ENCODE results near the gene UAP1L1.
"Not testable (repeated sequence)": the region's sequence is repeated elsewhere in the genome, so short reads cannot be mapped to it uniquely, and the experiment has no call there.

UAP1L1 gene

DNA sequence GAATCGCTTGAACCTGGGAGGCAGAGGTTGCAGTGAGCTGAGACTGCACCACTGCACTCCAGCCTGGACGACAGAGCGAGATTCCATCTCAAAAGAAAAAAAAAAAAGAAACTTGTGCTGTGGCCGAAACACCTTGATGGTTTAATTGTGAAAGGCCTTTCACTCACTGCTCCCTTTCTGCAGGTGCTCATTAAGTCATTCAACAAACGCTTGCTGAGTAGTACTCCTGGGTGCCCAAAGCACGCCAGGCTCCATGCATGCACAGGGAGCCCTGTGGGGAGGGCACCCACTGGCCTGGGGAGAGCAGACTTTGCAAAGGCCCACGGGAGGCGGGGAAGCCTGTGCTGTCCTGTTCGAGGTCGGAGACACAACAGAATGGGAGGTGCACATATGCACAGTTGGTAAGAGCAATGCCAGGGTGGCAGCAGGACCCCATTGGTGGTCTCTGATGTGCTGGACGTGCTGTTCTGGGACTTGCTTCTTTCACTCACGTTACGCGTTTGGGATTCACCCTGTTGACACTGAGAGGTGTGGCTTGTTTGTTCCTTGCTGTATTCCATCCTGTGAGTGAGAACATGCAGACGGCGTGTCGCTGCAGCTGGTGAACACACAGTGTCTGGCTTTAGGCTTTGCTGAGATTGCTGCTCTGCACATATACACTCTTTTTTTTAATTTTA, 20.4 kb upstream of the UAP1L1 start:
- no peak for DNase-seq (ENCODE audit: low read depth)

DNA sequence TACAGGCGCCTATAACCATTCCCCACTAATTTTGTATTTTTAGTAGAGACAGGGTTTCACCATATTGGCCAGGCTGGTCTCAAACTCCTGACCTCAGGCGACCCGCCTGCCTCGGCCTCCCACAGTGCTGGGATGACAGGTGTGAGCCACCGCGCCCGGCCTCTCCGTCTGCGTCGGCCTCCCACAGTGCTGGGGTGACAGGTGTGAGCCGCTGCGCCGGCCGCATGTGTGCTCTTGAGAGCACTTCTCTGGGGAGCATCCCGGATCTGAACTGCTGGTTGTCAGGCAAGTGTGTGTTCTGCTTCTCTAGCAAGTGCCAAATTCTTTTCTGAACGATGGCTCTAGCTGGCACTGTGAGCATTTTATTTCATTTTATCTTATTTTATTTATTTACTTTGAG, 19.8 kb upstream of the UAP1L1 start:
- no peak for DNase-seq (ENCODE audit: low read depth)

DNA sequence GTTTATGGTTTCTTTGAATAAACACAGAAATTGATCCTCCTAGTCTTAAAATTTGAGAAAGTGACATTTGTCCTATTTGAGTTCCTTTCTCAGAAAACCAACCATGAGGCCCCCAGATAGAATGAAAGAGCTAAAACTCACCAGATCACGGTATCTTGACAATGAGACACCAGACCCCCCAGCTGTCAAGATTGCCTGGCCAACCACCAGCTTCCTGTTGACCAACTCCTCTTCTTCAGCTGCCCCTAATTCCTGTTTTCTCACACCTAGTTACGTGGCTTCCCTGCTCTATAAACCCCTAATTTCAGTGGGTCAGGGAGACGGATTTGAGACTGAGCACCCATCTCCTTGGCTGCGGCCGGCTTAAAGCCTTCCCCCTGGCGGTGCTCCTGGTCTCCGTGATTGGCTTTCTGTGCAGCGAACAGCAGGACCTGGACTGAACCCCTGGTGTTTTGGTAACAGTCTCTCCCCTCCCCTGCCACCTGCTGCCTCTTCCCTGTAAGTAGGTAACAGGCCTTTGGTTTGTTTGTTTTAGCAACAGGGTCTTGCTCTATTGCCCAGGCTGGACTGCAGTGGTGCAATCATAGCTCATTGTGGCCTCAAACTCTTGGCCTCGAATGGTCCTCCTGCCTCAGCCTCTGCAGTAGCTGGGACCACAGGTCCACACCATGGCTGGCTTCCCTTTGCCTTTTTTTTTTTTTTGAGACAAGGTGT, 18.6 kb upstream of the UAP1L1 start:
- no peak for DNase-seq (ENCODE audit: low read depth)

DNA sequence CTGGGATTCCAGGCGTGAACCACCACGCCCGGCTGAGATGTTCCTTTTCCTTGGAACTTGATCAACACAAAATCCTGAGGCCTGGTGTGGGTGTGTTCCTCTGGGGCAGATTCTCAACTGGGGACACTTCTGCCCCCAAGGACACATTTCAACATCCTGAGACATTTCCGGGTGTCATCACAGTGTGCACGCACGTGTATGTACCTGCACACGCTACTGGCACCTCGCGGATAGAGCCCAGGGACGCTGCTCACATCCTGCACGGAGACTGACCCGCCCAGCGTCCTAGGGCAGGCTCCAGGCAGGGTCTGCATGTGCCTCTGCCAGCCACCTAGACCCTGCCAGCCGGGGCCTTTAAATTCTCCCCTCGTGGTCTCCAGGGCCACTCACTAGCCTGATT, 14.9 kb upstream of the UAP1L1 start:
- DNase-seq (ENCODE audit: low read depth) = no peak

DNA sequence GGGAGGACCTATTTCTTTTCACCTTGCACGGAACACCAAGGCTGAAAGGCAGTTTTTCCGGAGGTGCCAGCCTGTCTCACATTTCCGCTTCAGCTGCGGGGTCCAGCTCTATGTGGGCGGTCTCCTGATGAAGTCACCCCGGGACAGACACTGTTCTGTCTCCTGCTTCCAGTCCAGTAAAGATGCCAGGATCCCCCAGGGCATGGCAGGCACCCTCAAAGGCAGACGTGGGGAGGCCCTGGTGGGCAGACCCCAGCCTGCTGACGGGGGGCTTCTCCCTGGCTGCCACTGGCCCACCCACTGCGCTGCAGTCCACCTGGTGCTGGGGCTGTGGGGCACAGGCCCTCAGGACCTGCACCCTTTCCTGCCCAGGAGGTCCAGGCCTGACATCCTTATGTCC, 14.5 kb upstream of the UAP1L1 start:
- DNase-seq (ENCODE audit: low read depth) = not testable (repeated sequence)

DNA sequence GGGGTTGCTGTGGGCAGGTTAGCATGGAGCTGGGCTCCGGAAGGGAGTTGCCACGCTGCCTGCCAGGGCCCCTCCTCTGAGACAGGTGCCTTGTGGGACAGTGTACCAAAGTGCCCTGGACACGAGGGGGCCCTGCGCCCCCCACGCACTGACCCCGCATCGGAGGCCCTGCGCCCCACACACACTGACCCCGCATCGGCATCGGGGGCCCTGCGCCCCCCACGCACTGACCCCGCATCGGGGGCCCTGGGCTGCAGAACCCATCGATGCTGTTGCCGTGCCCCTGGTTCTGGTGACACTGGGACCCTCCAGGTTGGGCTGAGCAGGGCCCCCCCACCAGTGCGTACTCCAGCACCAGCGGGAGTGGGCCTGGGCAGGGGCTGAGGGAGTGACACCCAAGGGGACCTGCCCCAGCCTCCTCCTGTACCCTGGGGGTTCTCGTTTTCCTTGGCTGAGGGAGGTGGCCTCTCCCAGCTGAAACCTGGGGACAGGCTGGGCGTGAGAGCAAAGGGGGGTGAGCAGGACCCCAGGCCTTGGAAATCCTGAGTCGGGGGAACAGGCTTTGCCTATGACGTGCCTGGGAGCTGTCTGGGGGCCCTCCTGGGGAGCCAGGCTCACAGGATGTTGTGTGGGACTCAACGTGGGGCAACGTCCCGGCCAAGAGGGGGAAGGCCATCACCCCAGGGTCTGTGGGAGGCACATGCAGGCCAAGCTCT, 13.8 kb upstream of the UAP1L1 start:
- no peak for DNase-seq (ENCODE audit: low read depth)

DNA sequence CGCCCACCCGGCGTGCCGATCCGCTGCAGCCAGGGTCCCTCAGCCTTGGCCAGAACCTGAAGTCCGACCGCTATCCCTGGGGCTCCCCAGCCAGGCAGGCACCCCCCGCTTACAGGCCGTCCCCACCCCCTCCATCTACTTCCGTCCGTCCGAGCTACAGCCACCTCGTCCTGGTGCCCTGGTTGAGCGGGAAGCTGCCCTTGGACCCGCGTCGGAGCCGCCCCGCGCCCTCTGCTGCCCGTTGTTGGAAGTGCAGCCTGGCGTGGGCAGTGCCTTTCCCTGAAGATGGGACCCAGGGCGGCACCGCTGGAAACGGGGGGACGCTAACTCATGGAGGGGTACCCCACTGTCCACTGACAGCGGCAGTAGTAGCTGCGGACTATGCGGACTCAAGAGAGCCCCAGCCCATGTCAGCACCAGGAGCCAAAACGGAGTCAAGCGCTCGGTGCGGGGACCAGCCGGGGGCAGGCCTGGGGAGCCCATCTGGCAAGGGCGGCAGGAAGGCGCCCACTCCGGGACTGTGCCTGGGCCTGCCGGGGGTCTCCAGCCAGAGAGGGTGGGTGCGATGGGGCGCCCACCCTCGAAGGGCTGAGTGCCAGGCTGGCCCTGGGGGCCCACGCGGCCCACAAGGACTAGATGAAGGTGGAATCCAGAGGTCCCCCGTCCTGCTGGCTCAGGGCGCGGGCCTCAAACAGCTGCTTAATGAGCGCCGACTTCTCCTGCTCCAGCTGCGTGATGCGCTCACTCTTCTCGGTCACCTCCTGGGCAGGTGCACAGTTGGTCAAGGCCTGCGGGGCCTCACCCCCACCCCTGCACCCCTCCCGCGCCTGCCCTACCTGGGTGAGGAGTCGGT, 13.1 kb upstream of the UAP1L1 start:
- peak; percentile 40 for DNase-seq (ENCODE audit: low read depth)

DNA sequence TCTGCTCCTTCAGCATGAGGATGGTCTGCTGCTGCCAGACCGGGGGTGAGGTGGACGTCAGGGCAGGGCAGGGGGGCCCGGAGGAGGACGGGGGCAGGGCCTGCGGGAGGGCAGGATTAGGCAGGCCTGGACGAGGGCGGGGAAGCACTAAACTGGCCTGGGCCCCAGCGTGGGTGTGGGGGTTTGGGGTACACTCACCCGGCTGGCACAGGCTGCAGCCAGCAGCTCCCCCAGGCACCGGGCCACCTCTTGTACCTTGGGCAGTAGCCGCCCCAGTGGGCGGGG, 12.5 kb upstream of the UAP1L1 start:
- DNase-seq (ENCODE audit: low read depth) = no peak

DNA sequence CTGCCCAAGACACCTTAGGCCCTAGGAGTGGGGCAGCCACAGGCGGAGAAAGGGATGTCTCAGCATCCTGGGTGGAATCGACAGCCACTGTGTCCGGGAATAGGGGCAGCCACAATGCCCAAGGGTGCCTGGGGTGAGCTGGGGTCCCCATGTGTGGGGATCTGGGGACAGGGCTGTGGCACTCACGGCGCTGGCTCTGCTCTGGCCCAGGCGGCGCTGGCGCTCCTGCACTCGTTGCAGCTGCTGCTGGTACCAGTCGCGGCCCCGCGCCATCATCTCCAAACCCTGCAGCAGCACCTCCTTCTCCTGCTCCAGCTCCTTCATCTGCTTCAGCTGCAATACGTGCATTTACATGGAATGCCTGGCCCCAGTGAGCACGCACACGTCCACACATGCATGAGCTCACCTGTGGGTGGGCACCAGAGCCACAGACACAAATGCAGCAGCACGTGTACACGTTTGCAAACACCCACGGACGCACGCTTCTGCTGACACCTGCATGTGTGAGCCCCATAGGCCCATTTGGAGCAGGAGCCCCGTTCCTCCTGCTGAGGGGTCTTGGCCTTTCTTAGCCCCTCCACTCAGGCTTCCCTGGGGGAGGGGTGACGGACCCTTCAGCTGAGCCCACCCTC, 11.9 kb upstream of the UAP1L1 start:
- no peak for DNase-seq (ENCODE audit: low read depth)

DNA sequence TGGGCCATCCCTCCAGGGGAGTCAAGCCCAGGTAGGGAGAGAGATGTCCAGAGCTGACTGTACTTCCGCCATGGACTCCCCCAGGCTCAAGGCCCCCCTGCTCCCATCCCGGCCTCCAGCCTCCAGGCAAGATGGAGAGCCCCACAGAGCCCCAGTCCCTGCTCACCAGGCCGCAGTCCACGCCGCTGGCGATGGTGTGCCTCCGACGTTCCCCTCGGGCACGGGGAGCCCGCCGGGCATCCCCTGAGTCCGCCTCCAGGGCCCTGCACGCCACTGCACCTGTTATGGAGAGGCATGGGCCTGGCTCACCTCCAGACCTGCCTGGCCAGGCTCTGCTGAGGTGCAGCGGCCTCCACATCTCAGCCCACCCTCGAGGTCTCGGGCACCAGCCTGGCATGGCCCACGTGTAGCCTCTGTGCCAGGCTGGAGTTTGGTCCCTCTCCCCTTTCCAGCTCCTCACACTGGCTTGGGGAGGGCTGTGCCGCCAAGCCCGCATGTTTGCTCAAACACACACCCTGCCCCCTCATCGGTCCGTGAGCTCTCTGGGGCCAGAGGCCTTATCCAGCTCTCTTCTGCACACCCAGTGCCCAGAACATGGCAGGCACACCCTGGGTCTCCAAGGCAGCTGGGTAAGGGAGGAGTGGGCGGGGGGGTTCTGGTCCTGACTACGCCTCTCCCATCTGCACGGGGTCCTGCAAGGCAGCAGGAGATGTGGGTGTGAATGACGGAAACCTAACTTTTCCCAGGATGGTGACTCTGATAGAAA, 11.0 kb upstream of the UAP1L1 start:
- no peak for DNase-seq (ENCODE audit: low read depth)

DNA sequence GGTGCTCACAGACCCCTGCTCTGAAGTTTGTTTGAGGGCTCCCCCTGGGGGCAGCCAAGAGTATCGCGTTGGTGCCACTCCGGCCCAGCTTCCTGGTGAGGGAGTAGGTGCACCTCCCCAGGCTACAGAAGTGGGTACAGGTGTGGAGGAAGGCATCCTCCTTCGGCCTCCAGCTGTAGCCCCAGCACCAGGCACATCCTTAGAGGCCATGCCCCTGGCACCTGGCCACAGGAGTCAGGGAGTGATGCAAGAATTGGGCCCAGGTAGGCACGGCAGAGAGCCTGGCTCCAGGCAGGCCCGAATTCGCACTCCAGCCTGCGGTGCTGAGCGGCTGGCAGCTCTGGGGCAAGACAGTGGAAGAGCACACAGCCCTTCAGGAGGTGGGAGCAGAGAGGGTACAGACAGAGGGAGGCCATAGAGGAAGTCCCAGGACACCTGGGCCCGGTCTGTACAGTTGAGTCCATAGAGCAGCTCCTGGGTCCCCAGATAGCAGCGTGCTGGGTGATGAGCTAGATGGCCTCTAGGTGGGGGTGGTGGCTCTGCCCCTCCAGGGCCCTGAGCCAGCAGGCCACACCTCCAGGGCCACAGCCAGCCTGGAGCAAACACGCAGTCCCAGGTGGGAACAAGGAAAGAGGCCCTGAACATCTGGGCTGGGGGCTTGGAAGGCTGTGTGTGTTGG, 9.3 kb upstream of the UAP1L1 start:
- peak; percentile 78 for DNase-seq (ENCODE audit: low read depth)

DNA sequence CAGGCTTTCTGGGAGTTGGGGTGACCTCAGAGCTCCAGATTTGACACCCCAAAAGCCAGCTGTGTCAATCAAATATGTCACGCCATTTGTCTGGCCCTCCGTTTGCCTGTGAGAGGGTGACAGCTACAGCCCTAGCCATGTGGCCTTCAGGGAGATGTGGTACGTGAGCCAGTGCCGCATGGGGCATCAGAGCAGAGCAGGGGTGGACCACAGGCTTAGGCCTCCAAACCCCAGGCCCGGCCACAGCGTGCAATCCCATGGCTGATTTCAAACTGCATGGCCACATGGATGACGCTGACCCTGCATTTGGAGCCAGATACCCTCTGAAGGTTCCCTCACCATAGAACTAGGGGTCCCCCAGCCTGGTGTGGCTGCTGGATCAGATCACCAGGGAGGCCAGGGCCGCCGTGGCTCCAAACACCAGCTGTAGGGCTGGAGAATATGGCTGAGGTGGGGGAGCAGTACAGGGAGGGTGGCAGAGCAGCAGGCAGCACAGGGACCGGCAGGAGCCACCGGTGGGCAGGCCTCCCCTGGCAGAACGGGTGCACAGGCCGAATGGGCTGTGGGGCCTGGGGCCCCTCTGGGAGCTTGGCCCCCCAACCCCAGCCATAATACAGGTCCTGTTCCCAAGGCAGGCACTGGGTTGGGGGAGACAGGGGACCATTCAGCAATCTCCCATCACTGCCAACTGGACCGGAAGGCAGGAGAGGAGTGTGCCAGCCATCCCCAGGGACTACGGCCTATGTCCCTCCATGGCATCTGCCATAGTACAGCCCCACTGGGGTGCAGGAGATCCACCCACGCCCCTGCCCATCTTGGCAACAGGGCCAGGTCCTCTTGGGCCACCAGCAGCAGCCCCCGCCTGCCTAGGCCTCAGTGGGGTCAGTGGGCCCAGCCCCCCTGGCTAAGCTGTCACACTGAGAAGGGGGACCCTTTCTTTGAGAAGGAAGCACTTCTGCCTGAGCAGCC, 8.5 kb upstream of the UAP1L1 start:
- no peak for DNase-seq (ENCODE audit: low read depth)

DNA sequence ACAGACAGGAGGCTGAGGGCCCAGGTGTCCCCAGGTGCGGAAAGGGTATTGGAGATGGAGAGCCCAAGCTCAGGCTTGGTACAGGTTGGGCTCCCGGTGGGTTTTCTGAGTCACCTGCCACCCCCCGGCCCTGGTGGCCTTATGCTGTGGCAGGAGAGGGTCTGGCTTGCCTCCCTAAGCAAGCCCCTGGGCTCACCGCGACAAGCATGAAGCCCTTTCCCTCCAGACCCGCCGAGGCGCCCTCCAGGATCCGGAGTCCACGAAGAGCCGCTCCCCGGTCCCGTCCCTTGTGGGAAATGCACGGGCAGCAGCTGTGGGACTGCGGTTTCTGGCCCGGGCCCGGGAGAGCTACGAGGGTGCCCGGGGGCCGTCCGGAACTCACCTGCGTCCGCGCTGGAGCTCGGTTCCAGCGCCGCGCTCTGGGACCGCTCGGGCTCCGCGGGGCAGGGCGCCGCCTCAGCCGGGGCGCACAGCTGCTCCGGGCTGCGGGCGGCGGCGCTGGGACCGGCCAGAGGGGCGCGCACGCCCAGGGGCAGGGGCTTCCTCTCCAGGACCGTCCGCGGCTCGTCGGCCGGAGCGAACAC, 7.7 kb upstream of the UAP1L1 start:
- no peak for DNase-seq (ENCODE audit: low read depth)

DNA sequence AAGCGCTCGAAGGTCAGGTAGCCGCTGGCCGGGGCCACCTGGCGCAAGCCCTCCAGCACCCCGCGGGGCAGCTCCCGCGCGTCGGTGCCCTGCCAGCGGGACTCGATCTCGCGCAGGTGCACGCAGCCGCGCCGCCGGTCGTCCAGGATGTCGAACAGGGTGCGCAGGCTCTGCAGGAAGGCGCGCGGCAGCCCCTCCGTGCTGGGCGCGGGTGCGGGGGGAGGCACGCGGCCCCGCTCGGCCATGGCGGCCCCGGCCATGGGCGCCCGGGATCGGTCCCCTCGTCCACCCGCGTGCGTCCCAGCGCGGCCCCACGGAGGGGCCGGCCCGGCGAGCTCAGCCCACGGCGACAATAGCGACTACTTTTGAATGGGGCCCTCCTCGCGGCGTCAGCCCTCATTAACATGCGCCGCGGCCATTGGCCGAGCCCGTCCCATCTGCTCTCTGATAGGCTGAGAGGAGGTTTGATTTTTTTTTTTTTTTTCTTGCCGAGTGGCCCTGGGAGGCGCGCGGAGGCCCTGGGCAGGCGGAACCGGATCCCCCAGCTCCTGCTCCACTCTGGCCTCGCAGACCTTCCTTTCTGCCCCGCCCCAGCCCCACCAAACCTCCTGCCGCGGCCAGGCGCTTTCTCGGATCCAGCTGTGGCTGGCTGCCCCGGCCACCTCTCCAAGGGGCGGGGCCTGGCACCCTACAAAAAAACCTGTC, 7.0 kb upstream of the UAP1L1 start, which contains the start of gene SAPCD2:
TSS of gene SAPCD2 (minus strand) at position 357 of the 705 bp plus-strand sequence. CDS start at position 260, 97 bp downstream.
- DNase-seq (ENCODE audit: low read depth) = peak; percentile 76

DNA sequence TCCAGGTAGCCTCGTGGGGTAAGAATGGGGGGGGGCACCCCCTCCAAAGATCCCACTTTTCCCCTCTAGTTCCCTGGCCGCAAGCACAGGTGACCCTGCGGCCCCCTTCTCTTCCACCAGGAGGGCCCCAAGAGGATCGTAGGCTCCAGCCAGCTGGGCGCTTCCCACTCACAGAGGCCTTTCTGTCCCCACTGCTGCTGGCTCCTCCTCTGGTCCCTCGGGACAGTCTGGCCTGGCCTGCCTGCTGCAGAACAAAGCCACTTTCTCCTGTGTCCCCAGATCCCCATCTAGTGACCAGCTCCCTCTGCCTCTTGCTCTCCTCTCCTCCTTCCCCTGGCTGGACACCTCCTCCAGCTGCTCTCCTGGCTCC, 6.4 kb upstream of the UAP1L1 start:
- DNase-seq (ENCODE audit: low read depth) = no peak

DNA sequence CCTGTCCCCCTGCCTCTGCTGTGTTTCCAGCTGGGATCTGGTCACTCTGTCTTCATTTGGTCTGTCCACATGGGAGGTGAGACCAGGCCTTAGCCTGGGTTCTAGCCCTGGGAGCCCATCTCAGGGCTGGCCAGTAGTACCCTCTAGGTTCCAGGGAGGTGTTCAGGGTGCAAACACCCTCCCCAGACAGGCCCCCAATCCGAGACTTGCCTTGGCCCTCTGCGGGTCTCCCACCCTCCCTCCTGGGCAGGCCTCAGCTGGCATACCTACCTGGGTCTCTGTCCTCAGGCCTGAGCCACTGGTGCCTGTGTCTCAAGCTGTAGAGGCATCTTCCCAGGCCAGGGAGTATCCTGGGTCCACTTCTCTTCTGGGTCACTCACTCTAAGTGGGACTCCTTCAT, 6.0 kb upstream of the UAP1L1 start:
- DNase-seq (ENCODE audit: low read depth) = no peak

DNA sequence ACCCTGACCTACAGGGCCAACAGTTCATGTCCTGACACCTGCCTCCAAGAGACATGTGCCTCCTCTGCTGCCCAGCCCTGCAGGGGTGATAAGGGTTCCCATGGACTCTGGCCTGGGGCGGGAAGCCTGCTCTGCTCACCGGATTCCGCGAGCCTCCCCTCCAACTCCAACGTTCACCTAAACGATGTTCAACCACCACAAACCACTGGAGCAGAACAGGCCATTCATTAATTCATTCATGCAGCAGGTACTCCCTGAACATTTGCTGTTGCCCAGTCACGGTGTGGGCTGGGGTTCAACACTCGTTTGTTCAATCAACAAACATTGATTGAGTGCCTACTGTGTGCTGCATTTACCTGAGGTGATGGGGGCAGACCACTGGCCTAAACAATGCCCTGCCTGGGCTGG, 3.3 kb upstream of the UAP1L1 start:
- DNase-seq (ENCODE audit: low read depth) = no peak

DNA sequence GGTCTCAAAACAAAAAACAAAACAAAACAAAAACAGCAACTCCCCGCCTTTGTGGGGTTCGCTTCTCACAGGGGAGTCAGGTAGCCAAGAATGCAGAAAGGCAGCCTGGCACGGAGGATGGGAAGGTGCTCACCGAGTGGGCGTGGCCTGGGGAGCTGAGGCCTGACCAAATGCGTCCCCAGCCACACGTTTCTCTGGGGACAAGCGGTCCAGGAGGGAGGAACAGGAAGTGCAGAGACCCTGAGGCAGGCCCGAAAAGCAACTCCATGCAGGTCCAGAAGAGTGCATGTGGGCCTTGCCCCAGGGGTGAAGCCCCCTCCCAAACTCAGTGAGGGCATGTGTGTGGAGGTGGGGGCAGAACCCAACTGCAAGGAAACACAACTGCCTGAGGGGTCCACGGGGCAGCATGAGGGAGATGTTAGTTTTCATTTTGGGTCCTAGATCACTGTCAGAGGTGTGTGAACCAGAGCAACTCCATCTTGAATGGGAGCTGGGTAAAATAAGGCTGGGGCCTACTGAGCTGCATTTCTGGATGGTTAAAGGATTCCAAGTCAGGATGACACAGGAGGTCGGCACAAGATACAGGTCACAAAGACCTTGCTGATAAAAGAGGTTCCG, 2.6 kb upstream of the UAP1L1 start:
- DNase-seq (ENCODE audit: low read depth) = no peak

All from activated T-cell treated with anti-CD3 and anti-CD28 coated beads for 24 hours (primary cell).